Measurements from ENCODE around the gene SALL1. TPM values are rescaled to one million over a fixed set of nuclear protein-coding genes. Genes with fewer than 3 reads are reported as not detected.

Gene SALL1
- total and polyA plus RNA-seq, 2 of the 13 experiments (the other 11 are each of a cell fraction or from before 2014, with no cell fraction given) = 6.6 to 12.3 TPM

- TF ChIP-seq ZFP82 (CRISPR knock-in tag; IDR thresholded peaks at IDR 0.05; ENCODE audit: borderline replicate concordance) (0 out of 2 replicates have a peak, but pooled peaks have one; percentile 18), CHD2 (IDR thresholded peaks at IDR 0.05; ENCODE audit: low read depth, low read length) (peak; percentile 42; the same call in 1 of the 2 replicates), ZSCAN25 (CRISPR knock-in tag; IDR thresholded peaks at IDR 0.05) (no peak), HDAC2 (CRISPR knock-in tag; IDR thresholded peaks at IDR 0.05) (peak; percentile 46; the same call in 1 of the 2 replicates), ZNF441 (CRISPR knock-in tag; IDR thresholded peaks at IDR 0.05; ENCODE audit: borderline replicate concordance) (peak; percentile 97), PHF8 (CRISPR knock-in tag; IDR thresholded peaks at IDR 0.05) (peak; percentile 54), KLF12 (CRISPR knock-in tag; IDR thresholded peaks at IDR 0.05; ENCODE audit: borderline replicate concordance) (peak; percentile 59; the same call in 1 of the 2 replicates), U2AF2 (IDR thresholded peaks at IDR 0.05; ENCODE audit: low read depth, low read length) (peak; percentile 87; the same call in 1 of the 2 replicates), POLR2G (IDR thresholded peaks at IDR 0.05; ENCODE audit: low read depth, low read length) (peak; percentile 67), CCAR2 (optimal IDR thresholded peaks at IDR 0.05; ENCODE audit: low read depth, low read length) (peak; percentile 77), SP2 (CRISPR knock-in tag; IDR thresholded peaks at IDR 0.05) (peak; percentile 92), RBM39 (IDR thresholded peaks at IDR 0.05; ENCODE audit: low read depth, low read length, poor library complexity, severe bottlenecking) (peak; percentile 96)
- TF ChIP-seq, protein P1, sequence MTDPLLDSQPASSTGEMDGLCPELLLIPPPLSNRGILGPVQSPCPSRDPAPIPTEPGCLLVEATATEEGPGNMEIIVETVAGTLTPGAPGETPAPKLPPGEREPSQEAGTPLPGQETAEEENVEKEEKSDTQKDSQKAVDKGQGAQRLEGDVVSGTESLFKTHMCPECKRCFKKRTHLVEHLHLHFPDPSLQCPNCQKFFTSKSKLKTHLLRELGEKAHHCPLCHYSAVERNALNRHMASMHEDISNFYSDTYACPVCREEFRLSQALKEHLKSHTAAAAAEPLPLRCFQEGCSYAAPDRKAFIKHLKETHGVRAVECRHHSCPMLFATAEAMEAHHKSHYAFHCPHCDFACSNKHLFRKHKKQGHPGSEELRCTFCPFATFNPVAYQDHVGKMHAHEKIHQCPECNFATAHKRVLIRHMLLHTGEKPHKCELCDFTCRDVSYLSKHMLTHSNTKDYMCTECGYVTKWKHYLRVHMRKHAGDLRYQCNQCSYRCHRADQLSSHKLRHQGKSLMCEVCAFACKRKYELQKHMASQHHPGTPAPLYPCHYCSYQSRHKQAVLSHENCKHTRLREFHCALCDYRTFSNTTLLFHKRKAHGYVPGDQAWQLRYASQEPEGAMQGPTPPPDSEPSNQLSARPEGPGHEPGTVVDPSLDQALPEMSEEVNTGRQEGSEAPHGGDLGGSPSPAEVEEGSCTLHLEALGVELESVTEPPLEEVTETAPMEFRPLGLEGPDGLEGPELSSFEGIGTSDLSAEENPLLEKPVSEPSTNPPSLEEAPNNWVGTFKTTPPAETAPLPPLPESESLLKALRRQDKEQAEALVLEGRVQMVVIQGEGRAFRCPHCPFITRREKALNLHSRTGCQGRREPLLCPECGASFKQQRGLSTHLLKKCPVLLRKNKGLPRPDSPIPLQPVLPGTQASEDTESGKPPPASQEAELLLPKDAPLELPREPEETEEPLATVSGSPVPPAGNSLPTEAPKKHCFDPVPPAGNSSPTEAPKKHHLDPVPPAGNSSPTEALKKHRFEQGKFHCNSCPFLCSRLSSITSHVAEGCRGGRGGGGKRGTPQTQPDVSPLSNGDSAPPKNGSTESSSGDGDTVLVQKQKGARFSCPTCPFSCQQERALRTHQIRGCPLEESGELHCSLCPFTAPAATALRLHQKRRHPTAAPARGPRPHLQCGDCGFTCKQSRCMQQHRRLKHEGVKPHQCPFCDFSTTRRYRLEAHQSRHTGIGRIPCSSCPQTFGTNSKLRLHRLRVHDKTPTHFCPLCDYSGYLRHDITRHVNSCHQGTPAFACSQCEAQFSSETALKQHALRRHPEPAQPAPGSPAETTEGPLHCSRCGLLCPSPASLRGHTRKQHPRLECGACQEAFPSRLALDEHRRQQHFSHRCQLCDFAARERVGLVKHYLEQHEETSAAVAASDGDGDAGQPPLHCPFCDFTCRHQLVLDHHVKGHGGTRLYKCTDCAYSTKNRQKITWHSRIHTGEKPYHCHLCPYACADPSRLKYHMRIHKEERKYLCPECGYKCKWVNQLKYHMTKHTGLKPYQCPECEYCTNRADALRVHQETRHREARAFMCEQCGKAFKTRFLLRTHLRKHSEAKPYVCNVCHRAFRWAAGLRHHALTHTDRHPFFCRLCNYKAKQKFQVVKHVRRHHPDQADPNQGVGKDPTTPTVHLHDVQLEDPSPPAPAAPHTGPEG (CRISPR knock-in tag; IDR thresholded peaks at IDR 0.05) = 0 out of 2 replicates have a peak, but pooled peaks have one; percentile 32
- TF ChIP-seq, protein P2, sequence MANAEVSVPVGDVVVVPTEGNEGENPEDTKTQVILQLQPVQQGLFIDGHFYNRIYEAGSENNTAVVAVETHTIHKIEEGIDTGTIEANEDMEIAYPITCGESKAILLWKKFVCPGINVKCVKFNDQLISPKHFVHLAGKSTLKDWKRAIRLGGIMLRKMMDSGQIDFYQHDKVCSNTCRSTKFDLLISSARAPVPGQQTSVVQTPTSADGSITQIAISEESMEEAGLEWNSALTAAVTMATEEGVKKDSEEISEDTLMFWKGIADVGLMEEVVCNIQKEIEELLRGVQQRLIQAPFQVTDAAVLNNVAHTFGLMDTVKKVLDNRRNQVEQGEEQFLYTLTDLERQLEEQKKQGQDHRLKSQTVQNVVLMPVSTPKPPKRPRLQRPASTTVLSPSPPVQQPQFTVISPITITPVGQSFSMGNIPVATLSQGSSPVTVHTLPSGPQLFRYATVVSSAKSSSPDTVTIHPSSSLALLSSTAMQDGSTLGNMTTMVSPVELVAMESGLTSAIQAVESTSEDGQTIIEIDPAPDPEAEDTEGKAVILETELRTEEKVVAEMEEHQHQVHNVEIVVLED (CRISPR knock-in tag; IDR thresholded peaks at IDR 0.05; ENCODE audit: borderline replicate concordance) = 0 out of 2 replicates have a peak, but pooled peaks have one; percentile 28
- TF ChIP-seq, protein P3, sequence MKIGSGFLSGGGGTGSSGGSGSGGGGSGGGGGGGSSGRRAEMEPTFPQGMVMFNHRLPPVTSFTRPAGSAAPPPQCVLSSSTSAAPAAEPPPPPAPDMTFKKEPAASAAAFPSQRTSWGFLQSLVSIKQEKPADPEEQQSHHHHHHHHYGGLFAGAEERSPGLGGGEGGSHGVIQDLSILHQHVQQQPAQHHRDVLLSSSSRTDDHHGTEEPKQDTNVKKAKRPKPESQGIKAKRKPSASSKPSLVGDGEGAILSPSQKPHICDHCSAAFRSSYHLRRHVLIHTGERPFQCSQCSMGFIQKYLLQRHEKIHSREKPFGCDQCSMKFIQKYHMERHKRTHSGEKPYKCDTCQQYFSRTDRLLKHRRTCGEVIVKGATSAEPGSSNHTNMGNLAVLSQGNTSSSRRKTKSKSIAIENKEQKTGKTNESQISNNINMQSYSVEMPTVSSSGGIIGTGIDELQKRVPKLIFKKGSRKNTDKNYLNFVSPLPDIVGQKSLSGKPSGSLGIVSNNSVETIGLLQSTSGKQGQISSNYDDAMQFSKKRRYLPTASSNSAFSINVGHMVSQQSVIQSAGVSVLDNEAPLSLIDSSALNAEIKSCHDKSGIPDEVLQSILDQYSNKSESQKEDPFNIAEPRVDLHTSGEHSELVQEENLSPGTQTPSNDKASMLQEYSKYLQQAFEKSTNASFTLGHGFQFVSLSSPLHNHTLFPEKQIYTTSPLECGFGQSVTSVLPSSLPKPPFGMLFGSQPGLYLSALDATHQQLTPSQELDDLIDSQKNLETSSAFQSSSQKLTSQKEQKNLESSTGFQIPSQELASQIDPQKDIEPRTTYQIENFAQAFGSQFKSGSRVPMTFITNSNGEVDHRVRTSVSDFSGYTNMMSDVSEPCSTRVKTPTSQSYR (CRISPR knock-in tag; IDR thresholded peaks at IDR 0.05; ENCODE audit: borderline replicate concordance) = peak; percentile 69
- TF ChIP-seq, protein P4, sequence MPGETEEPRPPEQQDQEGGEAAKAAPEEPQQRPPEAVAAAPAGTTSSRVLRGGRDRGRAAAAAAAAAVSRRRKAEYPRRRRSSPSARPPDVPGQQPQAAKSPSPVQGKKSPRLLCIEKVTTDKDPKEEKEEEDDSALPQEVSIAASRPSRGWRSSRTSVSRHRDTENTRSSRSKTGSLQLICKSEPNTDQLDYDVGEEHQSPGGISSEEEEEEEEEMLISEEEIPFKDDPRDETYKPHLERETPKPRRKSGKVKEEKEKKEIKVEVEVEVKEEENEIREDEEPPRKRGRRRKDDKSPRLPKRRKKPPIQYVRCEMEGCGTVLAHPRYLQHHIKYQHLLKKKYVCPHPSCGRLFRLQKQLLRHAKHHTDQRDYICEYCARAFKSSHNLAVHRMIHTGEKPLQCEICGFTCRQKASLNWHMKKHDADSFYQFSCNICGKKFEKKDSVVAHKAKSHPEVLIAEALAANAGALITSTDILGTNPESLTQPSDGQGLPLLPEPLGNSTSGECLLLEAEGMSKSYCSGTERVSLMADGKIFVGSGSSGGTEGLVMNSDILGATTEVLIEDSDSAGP (CRISPR knock-in tag; IDR thresholded peaks at IDR 0.05; ENCODE audit: borderline replicate concordance) = peak; percentile 29; the same call in 1 of the 2 replicates
These were observed 1.0 kb upstream of the SALL1 start (continued) for GRCh38 chr16:51151961-51152663.

Data from HepG2 (cell line).